Gastrocnemius medialis (tissue), 4 donors: ENCODE results near the gene TPGS2. TPM values are rescaled to one million over a fixed set of nuclear protein-coding genes. Genes with fewer than 3 reads are reported as not detected.

Experiments
- ATAC-seq, 2 donors: fragments of 150-250 bp; one replicate each; pipeline ENCODE4 v1.9.1; 2016
- DNase-seq, 2 donors: peaks; one replicate each; pipeline ENCODE4 v3.0.0-alpha.2; 2019
- H3K27ac ChIP-seq, 4 donors: fragments of 200-600 bp; sonication (generic); 1 replicate in 1 of 4; 2 replicates in 3 of 4; pipeline ENCODE4 v1.5.1; 2016 to 2018; ENCODE audit warnings: mild to moderate bottlenecking in 2 of 4, moderate library complexity in 1 of 4
- H3K27me3 ChIP-seq, 3 donors: fragments of 200-600 bp; sonication (generic) in 2 of 3; 1 replicate in 1 of 3; 2 replicates in 2 of 3; pipeline versions ENCODE4 v1.5.1 to v1.6.0; 2016 to 2019; ENCODE audit warnings: mild to moderate bottlenecking in 1 of 3, moderate library complexity in 1 of 3
- H3K36me3 ChIP-seq, 2 donors: fragments of 200-600 bp; sonication (generic) in 1 of 2; one replicate each; pipeline ENCODE4 v1.5.1; 2017 to 2018
- H3K4me1 ChIP-seq, 2 donors: fragments of 200-600 bp; sonication (generic) in 1 of 2; one replicate each; pipeline ENCODE4 v1.5.1; 2016 to 2017; ENCODE audit warnings: mild to moderate bottlenecking in 2 of 2
- H3K4me3 ChIP-seq, 4 donors: fragments of 200-600 bp; sonication (generic) in 3 of 4; 1 replicate in 1 of 4; 2 replicates in 3 of 4; pipeline ENCODE4 v1.5.1; 2016 to 2019; ENCODE audit warnings: mild to moderate bottlenecking in 2 of 4
- H3K9me3 ChIP-seq, 3 donors: fragments of 200-600 bp; sonication (generic) in 2 of 3; 1 replicate in 1 of 3; 2 replicates in 2 of 3; pipeline ENCODE4 v1.5.1; 2016 to 2019
- POLR2A ChIP-seq, 2 donors: fragments of 450-650 bp; IDR thresholded peaks; one replicate each; pipeline ENCODE4 v1.6.1; 2017; ENCODE audit warnings: antibody characterized with exemption in 2 of 2, mild to moderate bottlenecking in 2 of 2, moderate library complexity in 2 of 2
- in situ Hi-C, 4 donors: fragments of 200-750 bp; cut with MboI; loops; one replicate each; pipeline versions ENCODE4 v1.15.0 to v1.8.0; 2017; ENCODE audit warnings: low sequenced_read_pairs in 4 of 4
- intact Hi-C: fragments of 100-400 bp; cut with DNase I; formaldehyde crosslinking; loops from one replicate; pipeline ENCODE4 v1.15.1; 2023; ENCODE audit warnings: low total_unique reads
- total RNA-seq, 4 donors: library from RNA; depleted of rRNA; stranded (reverse); fragments of >200 nt; gene quantifications; one replicate each; pipeline versions ENCODE4 v1.1.0 to v1.2.3, GENCODE V29; 2016
- TF ChIP-seq, protein P1 (sequence below), 5 experiments: fragments of 450-650 bp in 3 of 5; fragments of 200-600 bp in 2 of 5; sonication (generic) in 2 of 5; IDR thresholded peaks in 4 of 5; conservative IDR thresholded peaks in 1 of 5; 1 replicate in 4 of 5; 2 replicates in 1 of 5; pipeline ENCODE4 v1.5.1; 2016 to 2019; ENCODE audit warnings: antibody characterized with exemption in 5 of 5, mild to moderate bottlenecking in 3 of 5, moderate library complexity in 3 of 5

TPGS2 gene
- total RNA-seq, 4 donors from 2014 or later: 20.7 to 36.5 (median 28.2) TPM

GRCh38 chr18:36862182-36862581, 33.4 kb upstream of the TPGS2 start:
- H3K4me1 ChIP-seq: peaks cover 0 to 3% of the 10 kb centered on the region in 2 donors
- H3K27me3 ChIP-seq: no peaks in the 10 kb centered on the region
- no peak for ATAC-seq
- in situ Hi-C loops (no loop called here), intact Hi-C loops (no loop called here)
- H3K9me3 ChIP-seq: no peaks in the 10 kb centered on the region
- no peak for DNase-seq
- H3K4me3 ChIP-seq: no peak overlapping the region
- no peak overlapping the region for H3K27ac ChIP-seq
- TF ChIP-seq, protein P1, sequence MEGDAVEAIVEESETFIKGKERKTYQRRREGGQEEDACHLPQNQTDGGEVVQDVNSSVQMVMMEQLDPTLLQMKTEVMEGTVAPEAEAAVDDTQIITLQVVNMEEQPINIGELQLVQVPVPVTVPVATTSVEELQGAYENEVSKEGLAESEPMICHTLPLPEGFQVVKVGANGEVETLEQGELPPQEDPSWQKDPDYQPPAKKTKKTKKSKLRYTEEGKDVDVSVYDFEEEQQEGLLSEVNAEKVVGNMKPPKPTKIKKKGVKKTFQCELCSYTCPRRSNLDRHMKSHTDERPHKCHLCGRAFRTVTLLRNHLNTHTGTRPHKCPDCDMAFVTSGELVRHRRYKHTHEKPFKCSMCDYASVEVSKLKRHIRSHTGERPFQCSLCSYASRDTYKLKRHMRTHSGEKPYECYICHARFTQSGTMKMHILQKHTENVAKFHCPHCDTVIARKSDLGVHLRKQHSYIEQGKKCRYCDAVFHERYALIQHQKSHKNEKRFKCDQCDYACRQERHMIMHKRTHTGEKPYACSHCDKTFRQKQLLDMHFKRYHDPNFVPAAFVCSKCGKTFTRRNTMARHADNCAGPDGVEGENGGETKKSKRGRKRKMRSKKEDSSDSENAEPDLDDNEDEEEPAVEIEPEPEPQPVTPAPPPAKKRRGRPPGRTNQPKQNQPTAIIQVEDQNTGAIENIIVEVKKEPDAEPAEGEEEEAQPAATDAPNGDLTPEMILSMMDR (IDR thresholded peaks at IDR 0.05 in 4 of 5, conservative IDR thresholded peaks at IDR 0.05 in 1 of 5): no peak
- no peak for TF ChIP-seq POLR2A (IDR thresholded peaks at IDR 0.05)
- no peaks in the 10 kb centered on the region for H3K36me3 ChIP-seq

DNA sequence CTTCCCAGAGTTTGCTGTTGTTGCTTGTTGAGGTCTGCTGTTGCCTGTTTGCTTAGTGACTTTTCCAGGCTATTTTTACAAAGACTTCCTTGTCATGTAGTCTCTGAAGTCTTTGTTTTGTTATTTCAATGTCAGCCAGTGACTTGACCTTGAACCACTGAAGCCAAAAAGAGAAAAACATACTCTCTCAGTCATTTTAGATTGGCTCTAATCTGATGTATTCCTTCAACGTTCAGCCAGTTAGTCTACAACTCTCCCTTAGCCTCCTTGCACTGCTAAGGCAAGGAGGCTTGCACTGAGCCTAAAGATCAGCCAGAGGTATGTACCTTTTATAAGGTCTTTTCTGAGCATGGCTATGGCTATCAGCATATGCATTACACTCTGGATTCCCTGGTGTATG, 28.0 kb upstream of the TPGS2 start:
- H3K27ac ChIP-seq: no peak overlapping the region
- ATAC-seq: no peak
- in situ Hi-C loops: no loop called here
- H3K36me3 ChIP-seq: no peaks in the 10 kb centered on the region
- intact Hi-C loops: no loop called here
- no peaks in the 10 kb centered on the region for H3K27me3 ChIP-seq
- peaks cover 0 to 10% of the 10 kb centered on the region in 2 donors for H3K4me1 ChIP-seq
- no peak for TF ChIP-seq POLR2A (IDR thresholded peaks at IDR 0.05)
- TF ChIP-seq, protein P1 (IDR thresholded peaks at IDR 0.05 in 4 of 5, conservative IDR thresholded peaks at IDR 0.05 in 1 of 5): no peak
- no peak for DNase-seq
- no peak overlapping the region for H3K4me3 ChIP-seq
- H3K9me3 ChIP-seq: no peaks in the 10 kb centered on the region

GRCh38 chr18:36851202-36851590, 22.4 kb upstream of the TPGS2 start:
- Histone ChIP-seq H3K27ac (no peak overlapping the region), H3K4me1 (no peaks in the 10 kb centered on the region), H3K4me3 (no peak overlapping the region), H3K27me3 (no peaks in the 10 kb centered on the region), H3K9me3 (no peaks in the 10 kb centered on the region), H3K36me3 (no peaks in the 10 kb centered on the region)
- in situ Hi-C loops (no loop called here), intact Hi-C loops (no loop called here)
- DNase-seq (no peak), ATAC-seq (no peak)
- TF ChIP-seq, protein P1 (IDR thresholded peaks at IDR 0.05 in 4 of 5, conservative IDR thresholded peaks at IDR 0.05 in 1 of 5): no peak

DNA sequence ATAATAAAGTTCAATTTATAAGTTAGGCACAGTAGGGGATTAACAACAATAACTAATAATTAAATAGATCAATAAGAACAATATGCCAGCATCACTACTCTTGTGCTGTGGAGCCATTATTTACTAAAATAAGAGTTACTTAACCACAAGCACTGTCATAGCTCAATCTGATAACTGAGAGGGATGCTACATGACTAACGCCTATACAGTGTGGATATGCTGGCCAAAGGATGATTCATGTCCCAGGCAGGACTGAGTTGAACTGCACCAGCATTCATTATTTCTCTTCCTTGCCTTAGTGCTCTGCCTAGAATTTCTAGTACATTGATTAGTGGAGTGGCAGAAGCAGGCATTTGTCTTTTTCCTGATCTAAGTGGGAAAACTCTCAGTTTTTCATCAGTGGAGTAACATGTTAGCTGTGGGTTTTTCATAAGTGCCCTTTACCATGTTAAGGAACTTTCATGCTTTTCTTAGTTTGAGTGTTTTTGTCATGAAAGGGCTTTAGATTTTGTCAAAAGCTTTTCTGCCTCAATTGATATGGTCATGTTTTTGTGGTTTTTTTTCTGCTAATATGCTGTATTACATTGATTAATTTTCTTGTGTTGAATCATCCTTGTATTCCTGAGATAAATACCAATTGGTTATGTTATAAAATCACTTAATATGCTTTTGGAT, 21.9 kb upstream of the TPGS2 start:
- in situ Hi-C loops (no loop called here), intact Hi-C loops (no loop called here)
- ATAC-seq (peak; percentile 33 to 82), DNase-seq (no peak)
- TF ChIP-seq, protein P1 (IDR thresholded peaks at IDR 0.05 in 4 of 5, conservative IDR thresholded peaks at IDR 0.05 in 1 of 5): no peak
- no peak for TF ChIP-seq POLR2A (IDR thresholded peaks at IDR 0.05)
- Histone ChIP-seq H3K4me3 (no peak overlapping the region), H3K27me3 (no peaks in the 10 kb centered on the region), H3K4me1 (no peaks in the 10 kb centered on the region), H3K36me3 (no peaks in the 10 kb centered on the region), H3K9me3 (no peaks in the 10 kb centered on the region), H3K27ac (no peak overlapping the region)
